Measurements from ENCODE around the gene SEC14L2. TPM values are rescaled to one million over a fixed set of nuclear protein-coding genes. Genes with fewer than 3 reads are reported as not detected.

SEC14L2 gene
- total RNA-seq, 1 experiment from 2014 or later, result 8.2 TPM

DNA sequence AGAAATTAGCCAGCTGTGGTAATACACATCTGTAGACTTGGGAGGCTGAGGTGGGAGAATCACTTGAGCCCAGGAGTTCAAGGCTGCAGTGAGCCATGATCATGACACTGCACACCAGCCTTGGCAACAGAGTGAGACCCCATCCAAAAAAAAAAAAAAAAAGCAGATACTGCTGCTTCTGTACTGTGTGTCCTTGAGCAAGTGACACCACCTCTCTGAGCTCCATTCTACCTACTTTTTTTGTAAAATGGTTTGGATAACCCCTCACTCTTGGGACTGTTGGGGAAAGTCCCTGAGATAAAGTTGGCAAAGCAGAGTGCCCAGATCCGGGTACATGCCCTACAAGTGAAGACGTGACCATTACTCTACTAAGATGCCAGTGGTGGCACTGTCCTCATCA lies 72.3 kb downstream of the SEC14L2 start:
- H2AK5ac ChIP-seq (ENCODE audit: insufficient read length, low read length), result no peak overlapping the region

More for the DNA sequence above, 72.3 kb downstream of the SEC14L2 start:
- H2BK20ac ChIP-seq (ENCODE audit: low read depth, low read length, poor library complexity, severe bottlenecking), result no peak overlapping the region
- H3K9me3 Mint-ChIP-seq, result no peaks in the 10 kb centered on the region; a peak in 1 of 5 replicates
- no peaks in the 10 kb centered on the region for H3K79me2 ChIP-seq (ENCODE audit: insufficient read depth, low read length)
- no peak overlapping the region for H3K14ac ChIP-seq (ENCODE audit: insufficient read depth, low read length)
- no peak overlapping the region for H3K4me2 ChIP-seq (ENCODE audit: insufficient read depth, insufficient read length, low read length)
- no peaks in the 10 kb centered on the region for H3K9me3 ChIP-seq (ENCODE audit: control insufficient read depth, low read depth, low read length)
- no peak overlapping the region for H2BK12ac ChIP-seq (ENCODE audit: insufficient read length, low read depth, low read length)
- no peak overlapping the region for H3K4ac ChIP-seq (ENCODE audit: low read depth, low read length)
- TF ChIP-seq, protein P1, sequence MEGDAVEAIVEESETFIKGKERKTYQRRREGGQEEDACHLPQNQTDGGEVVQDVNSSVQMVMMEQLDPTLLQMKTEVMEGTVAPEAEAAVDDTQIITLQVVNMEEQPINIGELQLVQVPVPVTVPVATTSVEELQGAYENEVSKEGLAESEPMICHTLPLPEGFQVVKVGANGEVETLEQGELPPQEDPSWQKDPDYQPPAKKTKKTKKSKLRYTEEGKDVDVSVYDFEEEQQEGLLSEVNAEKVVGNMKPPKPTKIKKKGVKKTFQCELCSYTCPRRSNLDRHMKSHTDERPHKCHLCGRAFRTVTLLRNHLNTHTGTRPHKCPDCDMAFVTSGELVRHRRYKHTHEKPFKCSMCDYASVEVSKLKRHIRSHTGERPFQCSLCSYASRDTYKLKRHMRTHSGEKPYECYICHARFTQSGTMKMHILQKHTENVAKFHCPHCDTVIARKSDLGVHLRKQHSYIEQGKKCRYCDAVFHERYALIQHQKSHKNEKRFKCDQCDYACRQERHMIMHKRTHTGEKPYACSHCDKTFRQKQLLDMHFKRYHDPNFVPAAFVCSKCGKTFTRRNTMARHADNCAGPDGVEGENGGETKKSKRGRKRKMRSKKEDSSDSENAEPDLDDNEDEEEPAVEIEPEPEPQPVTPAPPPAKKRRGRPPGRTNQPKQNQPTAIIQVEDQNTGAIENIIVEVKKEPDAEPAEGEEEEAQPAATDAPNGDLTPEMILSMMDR (conservative IDR thresholded peaks at IDR 0.05), result no peak
- no peaks in the 10 kb centered on the region for H3K4me1 ChIP-seq (ENCODE audit: insufficient read depth, low read length)
- no peaks in the 10 kb centered on the region for H4K20me1 ChIP-seq (ENCODE audit: control insufficient read depth, insufficient read depth, insufficient read length)
- H4K5ac ChIP-seq (ENCODE audit: insufficient read length, low read depth, low read length), result no peak overlapping the region
- H3K4me1 Mint-ChIP-seq, result no peaks in the 10 kb centered on the region
- no CpG with 5 or more reads among the region's 2 CpGs for WGBS (ENCODE audit: extremely low coverage, insufficient read length, low lambda C conversion rate)
- H3K4me3 Mint-ChIP-seq, result no peak overlapping the region
- H2BK120ac ChIP-seq (ENCODE audit: low read depth, low read length, poor library complexity, severe bottlenecking), result no peak overlapping the region
- no peak overlapping the region for H3K27ac Mint-ChIP-seq
- no peak for DNase-seq
- no peak overlapping the region for H2BK15ac ChIP-seq (ENCODE audit: low read depth, low read length)
- H3K27me3 Mint-ChIP-seq (ENCODE audit: low read depth), result peaks cover 52% of the 10 kb centered on the region
- H2AFZ ChIP-seq (ENCODE audit: low read length), result no peak overlapping the region
- no peak overlapping the region for H2BK5ac ChIP-seq (ENCODE audit: insufficient read length, low read length)
- no peaks in the 10 kb centered on the region for H3K36me3 Mint-ChIP-seq (ENCODE audit: insufficient read depth in 1 of 3, low read depth in 3 of 3)
- no peak overlapping the region for H3T11ph ChIP-seq (ENCODE audit: low read length)
- H3K23me2 ChIP-seq (ENCODE audit: insufficient read length, low read depth, low read length, poor library complexity, severe bottlenecking), result no peaks in the 10 kb centered on the region
- no peak overlapping the region for H4K8ac ChIP-seq (replicated peaks; ENCODE audit: insufficient read length, low read depth, low read length)
- no peaks in the 10 kb centered on the region for H3K27me3 ChIP-seq (ENCODE audit: insufficient read depth, low read length)
- no peaks in the 10 kb centered on the region for H3K79me1 ChIP-seq (ENCODE audit: insufficient read depth, low read depth, low read length, poor library complexity, severe bottlenecking)
- no peak overlapping the region for H3K56ac ChIP-seq (ENCODE audit: insufficient read length, low read depth, low read length)
- no peak overlapping the region for H3K27ac ChIP-seq (ENCODE audit: insufficient read length, low read depth, low read length)
- H3K23ac ChIP-seq (ENCODE audit: insufficient read length, low read depth, low read length), result no peak overlapping the region
- no peak overlapping the region for H3K18ac ChIP-seq (ENCODE audit: insufficient read length, low read depth, low read length)
- H3K9ac ChIP-seq (ENCODE audit: extremely low read depth, insufficient read length, low read length), result no peak overlapping the region
- H4K91ac ChIP-seq (ENCODE audit: insufficient read length, low read depth, low read length), result no peak overlapping the region
